Measurements from ENCODE around the gene MYEOV.

The MYEOV gene

GRCh38 chr11:69343401-69344321 lies 49.7 kb downstream of the MYEOV start:
- DNase-seq = no peak

- no peak for DNase-seq
Observed at GRCh38 chr11:69344570-69345145, 50.7 kb downstream of the MYEOV start.
